GM21526 (cell line): ENCODE results near the gene TIPRL.

Experiments used
- ATAC-seq: cut with Tn5 transposase; IDR thresholded peaks from one replicate; pipeline ENCODE4 v1.9.1; 2021; ENCODE audit warnings: moderate library complexity; ENCODE audit not compliant: unreplicated experiment, low FRiP score

TIPRL gene

GRCh38 chr1:168243636-168244212, 65.0 kb downstream of the TIPRL start:
- ATAC-seq, result no peak

GRCh38 chr1:168245042-168245441, 66.3 kb downstream of the TIPRL start:
- no peak for ATAC-seq

GRCh38 chr1:168246506-168246905, 67.7 kb downstream of the TIPRL start:
- no peak for ATAC-seq
